K562 (cell line): Measurements from ENCODE around the gene NFIB. TPM values are rescaled to one million over a fixed set of nuclear protein-coding genes. Genes with fewer than 3 reads are reported as not detected.

Source experiments
- ATAC-seq: fragments of 200-7000 bp; cut with Tn5 transposase; 3 replicates; pipeline ENCODE4 v1.9.1; 2020; ENCODE audit warnings: moderate library complexity
- BruUV-seq: library from RNA; stranded (reverse); fragments of 400-500 nt; replicated peaks from 2 replicates; lab custom pipeline; 2021; lab: Mats Ljungman, UMichigan
- CTCF ChIA-PET: fragments of 300-600 bp; formaldehyde crosslinking; extraction: SDS; loops from one replicate; lab custom pipeline; 2021; ENCODE audit warnings: low intra/inter-chr PET ratio; lab: Yijun Ruan, JAX
- POLR2A ChIA-PET: fragments of 300-600, 350-650 bp; sonication (Branson Sonifier 250); formaldehyde crosslinking; extraction: SDS; loops from one replicate; lab custom pipeline; 2021; ENCODE audit warnings: antibody characterized with exemption, inconsistent platforms; lab: Yijun Ruan, JAX
- DNase-seq, 4 experiments: peaks; one replicate each; pipeline versions ENCODE4 v3.0.0 to v3.0.0-alpha.2; 2011 to 2018; ENCODE audit warnings: low spot score in 3 of 4, mixed read lengths in 3 of 4; ENCODE audit errors: extremely low read depth in 1 of 4
- FAIRE-seq: peaks from 2 replicates; lab custom pipeline; 2011; peaks lifted over from hg19 to GRCh38; lab: Jason Lieb, UNC
- H2AFZ ChIP-seq: 2 replicates; pipeline ENCODE4 v1.6.0; 2011; ENCODE audit warnings: low read depth, low read length, control low read depth, inconsistent platforms
- H3K27ac ChIP-seq: fragments of 200-600 bp; 3 replicates; pipeline ENCODE4 v1.8.0; 2011; ENCODE audit warnings: low read depth, mild to moderate bottlenecking, control low read depth, inconsistent platforms, low read length, moderate library complexity, mixed read lengths; ENCODE audit errors: extremely low read depth
- H3K27me3 ChIP-seq, 2 experiments: fragments of 300-600 bp in 1 of 2; 2 replicates in 1 of 2; 3 replicates in 1 of 2; pipeline versions ENCODE4 v1.6.0 to v1.8.0; 2011; ENCODE audit warnings: inconsistent platforms in 2 of 2, low read length in 2 of 2, mild to moderate bottlenecking in 1 of 2, mixed read lengths in 1 of 2, moderate library complexity in 1 of 2; ENCODE audit not compliant: control insufficient read depth in 2 of 2, insufficient read depth in 2 of 2
- H3K36me3 ChIP-seq: fragments of 300-600 bp; 3 replicates; pipeline ENCODE4 v1.8.0; 2011; ENCODE audit warnings: mild to moderate bottlenecking, low read length, inconsistent platforms; ENCODE audit not compliant: control insufficient read depth, insufficient read depth
- H3K4me1 ChIP-seq, 2 experiments: fragments of 200-600 bp in 1 of 2; replicated peaks in 1 of 2; 2 replicates in 1 of 2; 3 replicates in 1 of 2; pipeline versions ENCODE4 v1.5.1 to v1.8.0; 2011; ENCODE audit warnings: inconsistent platforms in 2 of 2, low read length in 2 of 2, mild to moderate bottlenecking in 1 of 2, mixed read lengths in 1 of 2, moderate library complexity in 1 of 2; ENCODE audit not compliant: control insufficient read depth in 2 of 2, insufficient read depth in 2 of 2
- H3K4me2 ChIP-seq: 2 replicates; pipeline ENCODE4 v1.6.1; 2011; ENCODE audit warnings: low read length, control low read depth, inconsistent platforms, mixed read lengths; ENCODE audit not compliant: insufficient read depth
- H3K4me3 ChIP-seq: fragments of 200-600 bp; sonication (generic), shearing (Covaris generic); 2 replicates; pipeline ENCODE4 v1.5.1; 2016; ENCODE audit warnings: control low read depth, inconsistent platforms
- H3K79me2 ChIP-seq: fragments of 200-600 bp; 3 replicates; pipeline ENCODE4 v1.8.0; 2011; ENCODE audit warnings: low read length, inconsistent platforms; ENCODE audit not compliant: control insufficient read depth, insufficient read depth
- H3K9ac ChIP-seq, 2 experiments: 2 replicates each; pipeline versions ENCODE4 v1.6.0 to v1.6.1; 2011; ENCODE audit warnings: low read depth in 2 of 2, low read length in 2 of 2, control low read depth in 1 of 2, inconsistent platforms in 1 of 2, mild to moderate bottlenecking in 1 of 2, mixed read lengths in 1 of 2; ENCODE audit not compliant: insufficient read depth in 1 of 2
- H3K9me1 ChIP-seq: one replicate; pipeline ENCODE4 v1.6.0; 2011; ENCODE audit warnings: inconsistent platforms, mild to moderate bottlenecking, low read length, moderate library complexity; ENCODE audit not compliant: control insufficient read depth, insufficient read depth
- H3K9me3 ChIP-seq: replicated peaks from 2 replicates; pipeline ENCODE4 v1.5.1; 2011; ENCODE audit warnings: low read depth, low read length, inconsistent platforms; ENCODE audit not compliant: control insufficient read depth, insufficient read depth
- H4K20me1 ChIP-seq: replicated peaks from 2 replicates; pipeline ENCODE4 v1.6.1; 2011; ENCODE audit warnings: low read length, inconsistent platforms, mixed read lengths; ENCODE audit not compliant: control insufficient read depth, insufficient read depth
- WGBS: fragments of 100-300 bp; shearing (Covaris generic); methylation state at CpG from one replicate; pipeline ENCODE4 v1.1.6; 2016; ENCODE audit warnings: low coverage, mixed read lengths; ENCODE audit not compliant: insufficient coverage; ENCODE audit errors: missing lambda C conversion rate; 5-methylcytosine and 5-hydroxymethylcytosine counted together
- in situ Hi-C: fragments of 300-500 bp; cut with MboI; formaldehyde crosslinking; loops from 4 replicates; pipeline ENCODE4 v1.15.0; 2018; ENCODE audit warnings: inconsistent platforms, mixed read lengths
- intact Hi-C: fragments of 100-400 bp; cut with micrococcal nuclease; formaldehyde crosslinking; loops from 2 replicates; pipeline ENCODE4 v1.14.2; 2022
- polyA plus RNA-seq, 8 experiments: library from polyadenylated mRNA; depleted of rRNA in 4 of 8; stranded (reverse) in 5 of 8; unstranded in 3 of 8; fragments of >200 nt; fragmentation: Nextera tagmentation in 2 of 8; fragmentation: Illumina TruSeq in 1 of 8; extraction: Ambion mirVana in 2 of 8; extraction: Trizol in 1 of 8; gene quantifications; 2 replicates each; pipeline versions ENCODE4 v1.2.1 to v1.2.3, GENCODE V29; 2011 to 2014; ENCODE audit warnings: inconsistent platforms in 1 of 8, missing spikeins in 1 of 8
- total RNA-seq, 7 experiments: library from RNA; depleted of rRNA in 6 of 7; stranded (reverse); fragments of >200 nt in 6 of 7; fragmentation: Illumina TruSeq in 2 of 7; extraction: Trizol in 2 of 7; gene quantifications; 2 replicates each; pipeline versions ENCODE4 v1.2.1 to v1.2.3, GENCODE V29; 2011 to 2021; ENCODE audit warnings: low replicate concordance in 1 of 7
- TF ChIP-seq, protein P1 (sequence below), 2 experiments: fragments of 450-650 bp in 1 of 2; IDR thresholded peaks; 2 replicates each; pipeline ENCODE4 v1.6.1; 2011 to 2017; ENCODE audit warnings: low read depth in 2 of 2, antibody characterized with exemption in 1 of 2, borderline replicate concordance in 1 of 2, low read length in 1 of 2, mild to moderate bottlenecking in 1 of 2, mixed read lengths in 1 of 2; ENCODE audit not compliant: control insufficient read depth in 1 of 2

NFIB gene
- total and polyA plus RNA-seq, 9 of the 15 experiments (the other 6 are each of a cell fraction or from before 2014, with no cell fraction given): 1.2 to 3.3 (median 1.9) TPM

DNA sequence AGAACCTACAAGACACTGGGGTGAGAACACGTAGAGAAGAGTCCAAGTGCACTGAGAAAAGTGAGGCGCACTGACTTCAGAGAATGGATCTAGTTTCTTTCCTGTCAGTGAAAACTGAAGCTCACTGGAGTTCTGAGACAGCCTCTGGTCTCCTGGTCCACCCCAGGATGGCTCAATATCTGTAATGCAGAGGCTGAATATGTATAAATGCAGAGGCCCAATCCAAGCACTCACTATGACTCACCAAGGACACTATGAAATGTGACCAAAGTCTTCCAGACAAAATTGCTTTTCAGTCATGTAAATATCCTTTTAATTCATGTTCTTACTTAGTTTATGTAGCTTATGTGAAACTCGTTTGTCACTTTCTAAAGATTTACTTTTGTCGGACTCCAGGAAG lies 53.8 kb downstream of the NFIB start:
- no peak for FAIRE-seq
- no TSS peak for BruUV-seq
- WGBS: 19% methylated on average over 4 of the region's 4 CpGs

More for the DNA sequence above, 53.8 kb downstream of the NFIB start:
- no peak overlapping the region for H3K4me2 ChIP-seq
- H4K20me1 ChIP-seq: no peaks in the 10 kb centered on the region
- H3K27ac ChIP-seq: no peak overlapping the region
- POLR2A ChIA-PET: no interaction called here
- H2AFZ ChIP-seq: no peak overlapping the region
- no peaks in the 10 kb centered on the region for H3K9me3 ChIP-seq
- no peaks in the 10 kb centered on the region for H3K36me3 ChIP-seq
- ATAC-seq (no peak), DNase-seq (no peak)
- CTCF ChIA-PET: no interaction called here
- no peak overlapping the region for H3K9ac ChIP-seq
- TF ChIP-seq, protein P1, sequence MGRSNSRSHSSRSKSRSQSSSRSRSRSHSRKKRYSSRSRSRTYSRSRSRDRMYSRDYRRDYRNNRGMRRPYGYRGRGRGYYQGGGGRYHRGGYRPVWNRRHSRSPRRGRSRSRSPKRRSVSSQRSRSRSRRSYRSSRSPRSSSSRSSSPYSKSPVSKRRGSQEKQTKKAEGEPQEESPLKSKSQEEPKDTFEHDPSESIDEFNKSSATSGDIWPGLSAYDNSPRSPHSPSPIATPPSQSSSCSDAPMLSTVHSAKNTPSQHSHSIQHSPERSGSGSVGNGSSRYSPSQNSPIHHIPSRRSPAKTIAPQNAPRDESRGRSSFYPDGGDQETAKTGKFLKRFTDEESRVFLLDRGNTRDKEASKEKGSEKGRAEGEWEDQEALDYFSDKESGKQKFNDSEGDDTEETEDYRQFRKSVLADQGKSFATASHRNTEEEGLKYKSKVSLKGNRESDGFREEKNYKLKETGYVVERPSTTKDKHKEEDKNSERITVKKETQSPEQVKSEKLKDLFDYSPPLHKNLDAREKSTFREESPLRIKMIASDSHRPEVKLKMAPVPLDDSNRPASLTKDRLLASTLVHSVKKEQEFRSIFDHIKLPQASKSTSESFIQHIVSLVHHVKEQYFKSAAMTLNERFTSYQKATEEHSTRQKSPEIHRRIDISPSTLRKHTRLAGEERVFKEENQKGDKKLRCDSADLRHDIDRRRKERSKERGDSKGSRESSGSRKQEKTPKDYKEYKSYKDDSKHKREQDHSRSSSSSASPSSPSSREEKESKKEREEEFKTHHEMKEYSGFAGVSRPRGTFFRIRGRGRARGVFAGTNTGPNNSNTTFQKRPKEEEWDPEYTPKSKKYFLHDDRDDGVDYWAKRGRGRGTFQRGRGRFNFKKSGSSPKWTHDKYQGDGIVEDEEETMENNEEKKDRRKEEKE (IDR thresholded peaks at IDR 0.05; ENCODE audit: borderline replicate concordance in 1 of 2, control insufficient read depth in 1 of 2, low read depth in 2 of 2, low read length in 1 of 2): no peak
- no peaks in the 10 kb centered on the region for H3K79me2 ChIP-seq
- in situ Hi-C loops: no loop called here
- no peaks in the 10 kb centered on the region for H3K9me1 ChIP-seq
- H3K4me3 ChIP-seq: no peak overlapping the region
- H3K27me3 ChIP-seq: no peaks in the 10 kb centered on the region; a peak in 1 of 5 replicates
- intact Hi-C loops: no loop called here
- no peaks in the 10 kb centered on the region for H3K4me1 ChIP-seq
